ENCODE data around the gene HACD3. TPM values are rescaled to one million over a fixed set of nuclear protein-coding genes. Genes with fewer than 3 reads are reported as not detected.

The HACD3 gene, protein sequence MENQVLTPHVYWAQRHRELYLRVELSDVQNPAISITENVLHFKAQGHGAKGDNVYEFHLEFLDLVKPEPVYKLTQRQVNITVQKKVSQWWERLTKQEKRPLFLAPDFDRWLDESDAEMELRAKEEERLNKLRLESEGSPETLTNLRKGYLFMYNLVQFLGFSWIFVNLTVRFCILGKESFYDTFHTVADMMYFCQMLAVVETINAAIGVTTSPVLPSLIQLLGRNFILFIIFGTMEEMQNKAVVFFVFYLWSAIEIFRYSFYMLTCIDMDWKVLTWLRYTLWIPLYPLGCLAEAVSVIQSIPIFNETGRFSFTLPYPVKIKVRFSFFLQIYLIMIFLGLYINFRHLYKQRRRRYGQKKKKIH
- total RNA-seq = 10 to 100 TPM; 20.0 to 31.0 TPM

DNA sequence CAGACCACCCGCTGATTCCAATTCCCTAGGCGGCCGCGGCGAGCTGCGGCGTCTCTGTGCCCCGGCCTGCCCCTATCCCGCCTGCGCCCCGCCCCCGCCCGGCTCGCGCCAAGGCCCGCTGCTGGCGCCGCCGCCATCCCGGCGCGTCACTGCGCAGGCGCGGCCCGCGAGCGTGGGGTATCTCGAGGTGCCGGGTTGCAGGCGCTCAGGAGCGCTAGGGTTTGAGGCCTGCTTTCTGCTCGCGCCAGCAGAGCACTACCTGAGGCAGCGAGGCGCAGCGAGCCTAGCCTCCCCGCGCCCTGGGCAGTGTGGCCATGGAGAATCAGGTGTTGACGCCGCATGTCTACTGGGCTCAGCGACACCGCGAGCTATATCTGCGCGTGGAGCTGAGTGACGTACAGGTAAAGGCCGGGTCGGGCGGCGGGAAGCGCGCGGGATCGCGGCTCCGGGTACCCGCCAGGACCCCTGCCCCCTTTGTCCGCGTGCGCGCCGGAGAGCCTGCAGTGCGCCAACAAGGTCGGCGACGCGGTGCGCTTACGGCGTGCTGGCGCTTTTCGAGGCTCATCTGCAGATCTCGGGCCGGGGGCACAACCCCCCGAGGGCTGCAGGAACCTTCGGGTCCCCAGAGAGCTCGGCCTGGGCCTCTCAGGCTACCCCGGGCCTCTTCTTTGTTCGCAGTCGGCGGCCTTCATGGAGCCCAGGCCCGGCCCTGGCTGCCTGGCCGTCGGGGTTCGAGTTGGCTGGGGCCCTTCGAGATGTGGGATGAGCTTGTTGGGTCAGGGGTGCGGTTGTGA lies at the start of gene HACD3:
HACD3 (plus strand) TSS at position 146 of the 794 bp plus-strand sequence; CDS start at position 315, 169 bp downstream.
- TF ChIP-seq, protein P1, sequence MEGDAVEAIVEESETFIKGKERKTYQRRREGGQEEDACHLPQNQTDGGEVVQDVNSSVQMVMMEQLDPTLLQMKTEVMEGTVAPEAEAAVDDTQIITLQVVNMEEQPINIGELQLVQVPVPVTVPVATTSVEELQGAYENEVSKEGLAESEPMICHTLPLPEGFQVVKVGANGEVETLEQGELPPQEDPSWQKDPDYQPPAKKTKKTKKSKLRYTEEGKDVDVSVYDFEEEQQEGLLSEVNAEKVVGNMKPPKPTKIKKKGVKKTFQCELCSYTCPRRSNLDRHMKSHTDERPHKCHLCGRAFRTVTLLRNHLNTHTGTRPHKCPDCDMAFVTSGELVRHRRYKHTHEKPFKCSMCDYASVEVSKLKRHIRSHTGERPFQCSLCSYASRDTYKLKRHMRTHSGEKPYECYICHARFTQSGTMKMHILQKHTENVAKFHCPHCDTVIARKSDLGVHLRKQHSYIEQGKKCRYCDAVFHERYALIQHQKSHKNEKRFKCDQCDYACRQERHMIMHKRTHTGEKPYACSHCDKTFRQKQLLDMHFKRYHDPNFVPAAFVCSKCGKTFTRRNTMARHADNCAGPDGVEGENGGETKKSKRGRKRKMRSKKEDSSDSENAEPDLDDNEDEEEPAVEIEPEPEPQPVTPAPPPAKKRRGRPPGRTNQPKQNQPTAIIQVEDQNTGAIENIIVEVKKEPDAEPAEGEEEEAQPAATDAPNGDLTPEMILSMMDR (IDR thresholded peaks at IDR 0.05) = no peak
- ATAC-seq (ENCODE audit: insufficient number of reproducible peaks, low FRiP score, low read depth) (peak; percentile 86), DNase-seq (ENCODE audit: low spot score) (peak; percentile 37)
- Histone ChIP-seq H3K4me3 (peak within 1 kb of the TSS; percentile 99), H3K27me3 (replicated peaks; ENCODE audit: insufficient read depth) (no peaks in the 10 kb centered on the region), H3K36me3 (no peaks in the 10 kb centered on the region), H3K4me1 (ENCODE audit: control insufficient read depth in 1 of 2, low read depth in 2 of 2) (peaks cover 0 to 23% of the 10 kb centered on the region in 2 donors), H3K27ac (peak within 1 kb of the TSS; percentile 49 to 59), H3K9me3 (no peaks in the 10 kb centered on the region)

DNA sequence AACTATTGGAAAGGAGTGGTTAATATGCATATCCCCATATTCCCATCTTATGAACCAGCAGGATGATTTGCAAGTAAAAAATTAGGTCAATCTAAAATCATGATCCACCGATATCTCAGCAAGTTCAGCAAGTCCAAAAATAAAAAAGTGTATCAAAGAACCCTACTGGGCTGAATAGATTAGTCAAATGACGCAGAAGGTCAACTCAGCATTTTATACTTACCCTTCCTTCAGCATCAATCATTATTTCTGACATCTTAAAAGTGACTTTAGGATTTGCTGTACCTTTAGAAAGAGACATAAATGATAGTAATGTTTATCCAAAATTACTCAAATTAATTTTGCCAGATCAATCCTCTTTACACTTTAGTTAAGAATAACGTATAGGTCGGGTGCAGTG lies 45.4 kb upstream of the HACD3 start:
- H3K9me3 ChIP-seq = no peaks in the 10 kb centered on the region
- H3K4me1 ChIP-seq (ENCODE audit: control insufficient read depth in 1 of 2, low read depth in 2 of 2) = no peaks in the 10 kb centered on the region
- no peaks in the 10 kb centered on the region for H3K27me3 ChIP-seq (replicated peaks; ENCODE audit: insufficient read depth)
- TF ChIP-seq, protein P1 (IDR thresholded peaks at IDR 0.05) = no peak
- no peak overlapping the region for H3K27ac ChIP-seq
- DNase-seq (ENCODE audit: low spot score) (no peak), ATAC-seq (ENCODE audit: insufficient number of reproducible peaks, low FRiP score, low read depth) (no peak)
- no peak overlapping the region for H3K4me3 ChIP-seq
- H3K36me3 ChIP-seq = peaks cover 48% of the 10 kb centered on the region

DNA sequence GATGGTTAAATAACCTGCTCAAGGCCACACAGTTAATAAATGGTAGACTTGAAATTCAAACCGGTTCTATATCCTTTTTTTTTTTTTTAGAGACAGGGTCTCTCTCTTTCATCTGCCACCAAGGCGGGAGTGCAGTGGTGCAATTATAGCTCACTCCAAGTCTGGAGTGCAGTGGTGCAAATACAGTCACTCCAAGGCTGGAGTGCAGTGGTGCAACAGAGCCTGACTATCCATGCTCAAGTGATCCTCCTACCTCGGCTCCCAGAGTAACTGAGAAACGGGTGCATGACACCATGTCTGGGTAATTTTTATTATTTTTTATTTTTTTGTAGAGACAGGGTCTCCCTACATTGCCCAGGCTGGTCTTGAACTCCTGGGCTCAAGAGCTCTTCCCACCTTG lies 36.2 kb upstream of the HACD3 start:
- Histone ChIP-seq H3K4me1 (ENCODE audit: control insufficient read depth in 1 of 2, low read depth in 2 of 2) (no peaks in the 10 kb centered on the region), H3K9me3 (no peaks in the 10 kb centered on the region), H3K4me3 (no peak overlapping the region), H3K27me3 (replicated peaks; ENCODE audit: insufficient read depth) (no peaks in the 10 kb centered on the region), H3K27ac (no peak overlapping the region), H3K36me3 (peaks cover 32% of the 10 kb centered on the region)
- no peak for DNase-seq (ENCODE audit: low spot score)
- TF ChIP-seq, protein P1 (IDR thresholded peaks at IDR 0.05) = no peak
- no peak for ATAC-seq (ENCODE audit: insufficient number of reproducible peaks, low FRiP score, low read depth)

DNA sequence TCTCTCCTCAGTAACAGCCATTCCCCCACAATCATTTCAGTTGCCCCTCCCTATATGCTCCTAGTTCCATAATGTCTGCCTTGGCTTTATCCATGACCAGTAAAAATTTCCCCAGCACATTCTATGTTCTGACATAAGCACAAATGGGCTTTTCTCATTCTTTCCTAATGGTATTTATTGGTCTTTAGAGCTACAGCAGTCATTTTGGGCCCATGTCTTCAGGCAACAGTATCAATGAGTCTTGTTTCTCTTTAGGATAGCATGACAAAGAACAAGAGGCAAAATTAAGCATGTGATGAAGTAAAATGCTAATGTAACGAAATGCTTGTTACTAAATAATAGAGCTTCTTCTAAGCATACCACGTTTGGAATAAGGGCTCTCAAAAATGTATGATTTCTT lies 20.9 kb upstream of the HACD3 start:
- ATAC-seq (ENCODE audit: insufficient number of reproducible peaks, low FRiP score, low read depth) (no peak), DNase-seq (ENCODE audit: low spot score) (no peak)
- no peaks in the 10 kb centered on the region for H3K9me3 ChIP-seq
- H3K27me3 ChIP-seq (replicated peaks; ENCODE audit: insufficient read depth) = no peaks in the 10 kb centered on the region
- H3K36me3 ChIP-seq = peaks cover 25% of the 10 kb centered on the region
- TF ChIP-seq, protein P1 (IDR thresholded peaks at IDR 0.05) = no peak
- no peak overlapping the region for H3K27ac ChIP-seq
- H3K4me1 ChIP-seq (ENCODE audit: control insufficient read depth in 1 of 2, low read depth in 2 of 2) = peaks cover 8 to 35% of the 10 kb centered on the region in 2 donors
- H3K4me3 ChIP-seq = no peak overlapping the region

DNA sequence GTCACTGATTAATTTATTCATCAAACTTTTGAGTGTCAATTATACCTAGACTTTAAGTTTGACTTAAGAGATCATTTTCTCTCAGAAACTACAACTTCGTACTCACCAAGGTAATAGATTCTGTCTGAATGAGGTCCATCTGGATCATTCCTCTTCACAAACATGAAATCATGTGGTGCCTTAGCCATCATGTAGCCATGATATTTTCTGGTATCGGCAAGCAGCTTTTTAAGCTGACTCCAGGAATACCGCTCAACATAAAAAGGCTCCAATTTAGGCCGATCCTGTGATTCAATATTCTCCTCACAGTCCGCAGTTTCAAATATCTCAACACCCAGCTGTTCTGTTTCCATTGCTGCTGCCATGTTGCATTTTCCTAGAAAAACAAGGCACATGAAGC lies 18.1 kb upstream of the HACD3 start:
- TF ChIP-seq, protein P1 (IDR thresholded peaks at IDR 0.05) = no peak
- Histone ChIP-seq H3K4me3 (peak overlapping the region; percentile 34), H3K36me3 (peaks cover 8% of the 10 kb centered on the region), H3K4me1 (ENCODE audit: control insufficient read depth in 1 of 2, low read depth in 2 of 2) (peaks cover 25 to 59% of the 10 kb centered on the region in 2 donors), H3K27me3 (replicated peaks; ENCODE audit: insufficient read depth) (no peaks in the 10 kb centered on the region), H3K27ac (peak overlapping the region; percentile 31 to 42), H3K9me3 (no peaks in the 10 kb centered on the region)
- ATAC-seq (ENCODE audit: insufficient number of reproducible peaks, low FRiP score, low read depth) (no peak), DNase-seq (ENCODE audit: low spot score) (no peak)

Measured in thoracic aorta (tissue), 2 donors.